Hindlimb muscle (tissue), 1 donor: ENCODE results near the gene DGKB. TPM values are rescaled to one million over a fixed set of nuclear protein-coding genes. Genes with fewer than 3 reads are reported as not detected.

Experiments used
- DNase-seq: peaks from one replicate; pipeline ENCODE4 v3.0.0-alpha.2; 2013
- polyA plus RNA-seq: library from polyadenylated mRNA; unstranded; fragments of 120-200 nt; gene quantifications from one replicate; pipeline ENCODE4 v1.2.1, GENCODE V29; 2013; ENCODE audit not compliant: insufficient read length

The DGKB gene
- polyA plus RNA-seq, 1 donor = 0.35 TPM

- no peak for DNase-seq
These were observed 464.2 kb downstream of the DGKB start for GRCh38 chr7:14438366-14438765.

- DNase-seq = no peak
These were observed 465.7 kb downstream of the DGKB start for GRCh38 chr7:14436878-14437277.

GRCh38 chr7:14432924-14433323 is 469.6 kb downstream of the DGKB start:
- DNase-seq = peak; percentile 15

GRCh38 chr7:14430926-14431325 is 471.6 kb downstream of the DGKB start:
- no peak for DNase-seq

- DNase-seq = no peak
These were observed 477.0 kb downstream of the DGKB start for GRCh38 chr7:14425559-14425958.

- DNase-seq = no peak
These were observed 477.9 kb downstream of the DGKB start for GRCh38 chr7:14424675-14425074.

GRCh38 chr7:14420768-14421167 is 481.8 kb downstream of the DGKB start:
- no peak for DNase-seq

- no peak for DNase-seq
These were observed 483.0 kb downstream of the DGKB start for GRCh38 chr7:14419531-14419930.

GRCh38 chr7:14418633-14419032 is 483.9 kb downstream of the DGKB start:
- DNase-seq = no peak

GRCh38 chr7:14414274-14414986 is 488.1 kb downstream of the DGKB start:
- no peak for DNase-seq

GRCh38 chr7:14407246-14408015 is 495.1 kb downstream of the DGKB start:
- DNase-seq = no peak

- DNase-seq = no peak
These were observed 499.0 kb downstream of the DGKB start for GRCh38 chr7:14403587-14403986.

GRCh38 chr7:14400271-14400670 is 502.3 kb downstream of the DGKB start:
- DNase-seq = no peak

GRCh38 chr7:14398526-14398925 is 504.0 kb downstream of the DGKB start:
- DNase-seq = no peak

- DNase-seq = no peak
These were observed 506.7 kb downstream of the DGKB start for GRCh38 chr7:14395860-14396259.

- no peak for DNase-seq
These were observed 507.8 kb downstream of the DGKB start for GRCh38 chr7:14394786-14395185.

- no peak for DNase-seq
These were observed 513.0 kb downstream of the DGKB start for GRCh38 chr7:14389595-14389994.

GRCh38 chr7:14389181-14389591 is 513.4 kb downstream of the DGKB start:
- DNase-seq = no peak

- no peak for DNase-seq
These were observed 517.5 kb downstream of the DGKB start for GRCh38 chr7:14385074-14385473.

GRCh38 chr7:14381936-14382335 is 520.6 kb downstream of the DGKB start:
- DNase-seq = no peak

- DNase-seq = no peak
These were observed 521.2 kb downstream of the DGKB start for GRCh38 chr7:14381306-14381705.

GRCh38 chr7:14380881-14381280 is 521.7 kb downstream of the DGKB start:
- DNase-seq = no peak

- DNase-seq = no peak
These were observed 524.8 kb downstream of the DGKB start for GRCh38 chr7:14377646-14378266.

- DNase-seq = no peak
These were observed 525.8 kb downstream of the DGKB start for GRCh38 chr7:14376711-14377110.
